Fibroblast of lung (primary cell): ENCODE results near the gene PLXNA4. TPM values are rescaled to one million over a fixed set of nuclear protein-coding genes. Genes with fewer than 3 reads are reported as not detected.

Experiments
- DNase-seq, 2 donors: peaks; one replicate each; pipeline versions ENCODE4 v3.0.0 to v3.0.0-alpha.2; 2010; ENCODE audit warnings: low read depth in 2 of 2
- H2AFZ ChIP-seq: 2 replicates; pipeline ENCODE4 v1.5.1; 2012; ENCODE audit warnings: low read length, control low read depth, inconsistent platforms
- H3K27ac ChIP-seq: 2 replicates; pipeline ENCODE4 v1.5.1; 2011; ENCODE audit warnings: low read length, control low read depth; ENCODE audit not compliant: insufficient read depth
- H3K27me3 ChIP-seq: 2 replicates; pipeline ENCODE4 v1.5.1; 2011; ENCODE audit warnings: mild to moderate bottlenecking, low read length; ENCODE audit not compliant: control insufficient read depth, insufficient read depth
- H3K36me3 ChIP-seq: 2 replicates; pipeline ENCODE4 v1.5.1; 2011; ENCODE audit warnings: low read length; ENCODE audit not compliant: control insufficient read depth, insufficient read depth
- H3K4me1 ChIP-seq: 2 replicates; pipeline ENCODE4 v1.5.1; 2011; ENCODE audit warnings: low read length; ENCODE audit not compliant: control insufficient read depth, insufficient read depth; ENCODE audit errors: extremely low read depth
- H3K4me2 ChIP-seq: 2 replicates; pipeline ENCODE4 v1.5.1; 2011; ENCODE audit warnings: low read length, control low read depth; ENCODE audit not compliant: insufficient read depth; ENCODE audit errors: extremely low read depth
- H3K4me3 ChIP-seq, 4 experiments: fragments of 200-600 bp in 1 of 4; sonication (generic) in 1 of 4; replicated peaks in 1 of 4; 2 replicates each; pipeline ENCODE4 v1.5.1; 2011 to 2016; ENCODE audit warnings: low read length in 4 of 4, low read depth in 3 of 4, mild to moderate bottlenecking in 3 of 4, control low read depth in 2 of 4, inconsistent platforms in 1 of 4, mixed read lengths in 1 of 4; ENCODE audit not compliant: insufficient read depth in 1 of 4; ENCODE audit errors: control extremely low read depth in 1 of 4
- H3K79me2 ChIP-seq: 2 replicates; pipeline ENCODE4 v1.5.1; 2012; ENCODE audit warnings: mild to moderate bottlenecking, low read length, inconsistent platforms; ENCODE audit not compliant: control insufficient read depth, insufficient read depth
- H3K9ac ChIP-seq: 2 replicates; pipeline ENCODE4 v1.5.1; 2011; ENCODE audit warnings: mild to moderate bottlenecking, low read length, control low read depth; ENCODE audit not compliant: insufficient read depth
- H3K9me3 ChIP-seq: 2 replicates; pipeline ENCODE4 v1.5.1; 2012; ENCODE audit warnings: low read depth, low read length; ENCODE audit not compliant: control insufficient read depth, insufficient read depth
- H4K20me1 ChIP-seq: 2 replicates; pipeline ENCODE4 v1.5.1; 2011; ENCODE audit warnings: low read length; ENCODE audit not compliant: control insufficient read depth, insufficient read depth; ENCODE audit errors: extremely low read depth
- CTCF ChIP-seq, 2 donors: IDR thresholded peaks in 1 of 2; conservative IDR thresholded peaks in 1 of 2; 1 replicate in 1 of 2; 2 replicates in 1 of 2; pipeline ENCODE4 v1.5.1; 2011 to 2012; ENCODE audit warnings: low read length in 2 of 2, control low read depth in 1 of 2, inconsistent platforms in 1 of 2, low read depth in 1 of 2, mild to moderate bottlenecking in 1 of 2
- EZH2 ChIP-seq: IDR thresholded peaks from 2 replicates; pipeline ENCODE4 v1.5.1; 2012; ENCODE audit warnings: low read length, control low read depth, mild to moderate bottlenecking; ENCODE audit errors: missing control alignments
- polyA plus RNA-seq, 2 donors: library from polyadenylated mRNA; depleted of rRNA in 1 of 2; stranded (reverse) in 1 of 2; unstranded in 1 of 2; fragments of >200 nt; gene quantifications; 2 replicates each; pipeline ENCODE4 v1.2.1, GENCODE V29; 2011 to 2012; ENCODE audit warnings: missing spikeins in 1 of 2
- total RNA-seq: library from RNA; depleted of rRNA; stranded (reverse); fragments of >200 nt; gene quantifications from 2 replicates; pipeline ENCODE4 v1.2.1, GENCODE V29; 2014

PLXNA4 gene
- total and polyA plus RNA-seq, 2 donors (not counting 1 experiment from before 2014, with no cell fraction given) = 1.2 to 1.5 TPM

DNA sequence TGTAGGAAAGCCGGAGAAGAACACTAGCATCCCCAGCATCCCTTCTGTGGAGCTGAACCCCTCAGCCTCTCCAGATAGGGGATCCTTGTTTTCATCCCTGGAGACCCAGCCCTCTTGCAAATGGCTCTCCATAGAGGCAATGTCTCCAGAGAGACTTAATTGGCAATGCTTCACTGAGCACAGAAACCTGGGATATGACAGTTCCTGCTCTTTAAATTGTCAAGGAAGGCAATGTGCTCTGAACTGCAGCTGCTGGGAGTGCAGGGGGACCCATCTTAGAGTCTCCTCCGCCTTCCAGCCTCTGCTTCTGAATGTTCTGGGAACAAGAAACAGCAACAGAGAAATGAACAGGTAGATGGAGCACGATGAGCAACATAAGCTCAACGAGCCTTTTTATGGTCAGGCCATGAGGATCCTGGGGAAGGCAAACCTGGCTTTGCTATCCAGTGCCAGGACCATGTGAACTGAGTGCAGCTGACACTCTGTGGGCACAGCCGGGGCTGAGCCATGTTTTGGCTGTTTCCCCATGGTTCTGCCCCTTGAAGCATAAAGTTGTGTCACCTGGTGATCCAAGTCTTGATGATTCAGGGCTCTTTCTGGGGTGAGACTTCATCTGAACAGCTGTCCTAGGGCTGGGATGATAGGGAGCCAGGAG lies 481.0 kb downstream of the PLXNA4 start:
- H3K27ac ChIP-seq = no peak overlapping the region
- TF ChIP-seq CTCF (conservative IDR thresholded peaks at IDR 0.05 in 1 of 2, IDR thresholded peaks at IDR 0.05 in 1 of 2; ENCODE audit: low read depth in 1 of 2, low read length in 2 of 2) = no peak
- no peak for TF ChIP-seq EZH2

DNA sequence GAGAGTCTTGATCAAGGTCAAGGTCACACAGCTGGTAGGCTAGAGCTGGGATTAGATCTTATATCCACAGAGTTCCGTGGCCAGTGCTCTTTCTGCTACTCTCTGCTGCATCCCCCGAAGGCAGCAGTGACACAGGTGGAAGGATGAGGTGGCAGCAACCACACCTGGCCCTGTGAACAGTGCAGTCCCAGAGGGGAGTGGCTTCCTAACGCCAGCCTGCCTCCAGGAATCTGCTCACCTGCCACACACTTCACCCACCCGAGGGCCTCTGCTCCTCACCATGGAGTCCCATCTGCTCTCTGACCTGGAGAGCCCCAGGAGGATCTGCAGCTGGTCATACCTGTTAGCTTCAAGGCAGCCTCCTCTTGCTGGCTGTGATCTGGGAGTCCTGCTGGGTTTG lies 484.2 kb downstream of the PLXNA4 start:
- H3K9ac ChIP-seq = no peak overlapping the region
- peaks cover 4% of the 10 kb centered on the region for H3K27me3 ChIP-seq
- TF ChIP-seq CTCF (conservative IDR thresholded peaks at IDR 0.05 in 1 of 2, IDR thresholded peaks at IDR 0.05 in 1 of 2; ENCODE audit: low read depth in 1 of 2, low read length in 2 of 2) (no peak), EZH2 (no peak)
- H2AFZ ChIP-seq = no peak overlapping the region
- no peak for DNase-seq
- no peaks in the 10 kb centered on the region for H3K79me2 ChIP-seq
- H3K36me3 ChIP-seq = no peaks in the 10 kb centered on the region
- H3K4me3 ChIP-seq = no peak overlapping the region
- no peaks in the 10 kb centered on the region for H3K9me3 ChIP-seq
- H4K20me1 ChIP-seq = no peaks in the 10 kb centered on the region
- H3K27ac ChIP-seq = no peak overlapping the region
- H3K4me1 ChIP-seq = no peaks in the 10 kb centered on the region
- no peak overlapping the region for H3K4me2 ChIP-seq

More for the DNA sequence above, 481.0 kb downstream of the PLXNA4 start:
- Histone ChIP-seq H2AFZ (no peak overlapping the region), H3K4me1 (no peaks in the 10 kb centered on the region), H3K4me3 (no peak overlapping the region), H3K36me3 (no peaks in the 10 kb centered on the region), H3K9ac (no peak overlapping the region), H3K27me3 (peaks cover 4% of the 10 kb centered on the region), H3K9me3 (no peaks in the 10 kb centered on the region), H3K4me2 (no peak overlapping the region), H3K79me2 (no peaks in the 10 kb centered on the region), H4K20me1 (no peaks in the 10 kb centered on the region)
- no peak for DNase-seq

DNA sequence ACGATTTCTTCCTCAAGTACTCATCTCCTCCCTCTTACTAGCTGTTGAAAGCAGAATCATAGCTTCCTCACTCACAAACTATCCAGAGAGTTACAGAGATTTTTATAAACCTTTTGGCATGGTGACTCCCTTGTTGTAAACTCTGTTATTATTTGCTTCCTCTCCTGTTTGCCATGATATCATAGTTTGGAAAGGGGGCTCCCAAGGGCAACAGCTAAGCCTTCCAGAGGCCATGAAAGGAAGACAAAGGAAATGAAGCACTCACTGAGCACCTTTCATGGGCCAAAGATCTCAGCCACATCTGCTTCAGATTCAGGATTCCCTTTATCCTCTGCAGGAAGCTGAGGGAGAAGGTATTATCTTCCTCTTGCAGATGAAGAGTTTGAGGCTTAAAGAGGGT lies 484.6 kb downstream of the PLXNA4 start:
- H2AFZ ChIP-seq = no peak overlapping the region
- H3K79me2 ChIP-seq = no peaks in the 10 kb centered on the region
- no peaks in the 10 kb centered on the region for H3K9me3 ChIP-seq
- H3K27me3 ChIP-seq = peaks cover 4% of the 10 kb centered on the region
- no peaks in the 10 kb centered on the region for H3K4me1 ChIP-seq
- TF ChIP-seq CTCF (conservative IDR thresholded peaks at IDR 0.05 in 1 of 2, IDR thresholded peaks at IDR 0.05 in 1 of 2; ENCODE audit: low read depth in 1 of 2, low read length in 2 of 2) = no peak
- TF ChIP-seq EZH2 = no peak
- H3K36me3 ChIP-seq = no peaks in the 10 kb centered on the region
- H3K27ac ChIP-seq = no peak overlapping the region
- no peak overlapping the region for H3K4me3 ChIP-seq
- no peak overlapping the region for H3K9ac ChIP-seq
- H3K4me2 ChIP-seq = no peak overlapping the region
- H4K20me1 ChIP-seq = no peaks in the 10 kb centered on the region
- no peak for DNase-seq
